CD4-positive, alpha-beta memory T cell (primary cell): ENCODE measurements around the gene FAM174B. TPM values are rescaled to one million over a fixed set of nuclear protein-coding genes. Genes with fewer than 3 reads are reported as not detected.

Source experiments
- CTCF ChIA-PET: fragments of 350-600 bp; sonication (Branson Sonifier 250); formaldehyde crosslinking; loops from one replicate; lab custom pipeline; 2021; ENCODE audit warnings: inconsistent platforms; ENCODE audit not compliant: partially characterized antibody; lab: Charles Lee
- POLR2A ChIA-PET: fragments of 350-600 bp; sonication (Branson Sonifier 250); formaldehyde crosslinking; loops from one replicate; lab custom pipeline; 2021; ENCODE audit not compliant: partially characterized antibody; lab: Charles Lee
- DNase-seq, 5 donors: peaks; one replicate each; pipeline versions ENCODE4 v3.0.0 to v3.0.0-alpha.2; 2020 to 2022; ENCODE audit warnings: mixed read lengths in 1 of 5
- H3K27ac ChIP-seq: one replicate; pipeline ENCODE4 v1.7.0; 2013; ENCODE audit warnings: low read depth, low read length
- H3K27me3 ChIP-seq: 2 replicates; pipeline ENCODE4 v1.7.0; 2013; ENCODE audit warnings: mild to moderate bottlenecking, low read length, moderate library complexity; ENCODE audit not compliant: insufficient read depth
- H3K36me3 ChIP-seq: 2 replicates; pipeline ENCODE4 v1.7.0; 2013; ENCODE audit warnings: mild to moderate bottlenecking, low read length, moderate library complexity; ENCODE audit not compliant: insufficient read depth
- H3K4me1 ChIP-seq: 2 replicates; pipeline ENCODE4 v1.7.0; 2013; ENCODE audit warnings: mild to moderate bottlenecking, low read length, moderate library complexity; ENCODE audit not compliant: insufficient read depth
- H3K4me3 ChIP-seq, 2 donors: one replicate each; pipeline ENCODE4 v1.7.0; 2013; ENCODE audit warnings: low read length in 2 of 2, mild to moderate bottlenecking in 1 of 2
- H3K9me3 ChIP-seq, 2 donors: one replicate each; pipeline ENCODE4 v1.7.0; 2013; ENCODE audit warnings: low read length in 2 of 2, control low read depth in 1 of 2; ENCODE audit not compliant: control insufficient read depth in 1 of 2
- H3K27ac Mint-ChIP-seq, 7 donors: one replicate each; pipeline ENCODE4 v1.8.0; 2020 to 2021; ENCODE audit warnings: mixed read lengths in 7 of 7, mild to moderate bottlenecking in 6 of 7, inconsistent platforms in 3 of 7, moderate library complexity in 3 of 7
- H3K27me3 Mint-ChIP-seq, 2 donors: one replicate each; pipeline ENCODE4 v1.8.0; 2020 to 2021; ENCODE audit warnings: mixed read lengths in 2 of 2
- H3K36me3 Mint-ChIP-seq, 2 donors: one replicate each; pipeline ENCODE4 v1.8.0; 2020 to 2021; ENCODE audit warnings: mixed read lengths in 2 of 2, inconsistent platforms in 1 of 2, mild to moderate bottlenecking in 1 of 2
- H3K4me1 Mint-ChIP-seq, 4 donors: one replicate each; pipeline ENCODE4 v1.8.0; 2020 to 2021; ENCODE audit warnings: mixed read lengths in 4 of 4, mild to moderate bottlenecking in 1 of 4
- H3K4me3 Mint-ChIP-seq, 8 donors: one replicate each; pipeline ENCODE4 v1.8.0; 2020 to 2021; ENCODE audit warnings: mixed read lengths in 8 of 8, mild to moderate bottlenecking in 7 of 8, moderate library complexity in 6 of 8, inconsistent platforms in 3 of 8
- H3K9me3 Mint-ChIP-seq, 8 donors: one replicate each; pipeline ENCODE4 v1.8.0; 2020 to 2021; ENCODE audit warnings: mixed read lengths in 8 of 8, mild to moderate bottlenecking in 5 of 8, inconsistent platforms in 3 of 8, moderate library complexity in 1 of 8
- intact Hi-C: fragments of 100-400 bp; cut with micrococcal nuclease; formaldehyde crosslinking; loops from one replicate; pipeline ENCODE4 v1.15.1; 2023
- polyA plus RNA-seq, 2 donors: library from polyadenylated mRNA; unstranded; fragments of 300-500 nt; fragmentation: Illumina TruSeq; gene quantifications; one replicate each; pipeline ENCODE4 v1.2.3, GENCODE V29; 2021
- total RNA-seq, 2 experiments: library from RNA; stranded (reverse); gene quantifications; one replicate each; pipeline ENCODE4 v1.2.3, GENCODE V29; 2021

FAM174B gene
- total and polyA plus RNA-seq, 4 experiments from 2014 or later: 2.4 to 8.3 (median 4.9) TPM

- no peaks in the 10 kb centered on the region for H3K36me3 ChIP-seq
- Mint-ChIP-seq H3K9me3 (no peaks in the 10 kb centered on the region), H3K4me1 (no peaks in the 10 kb centered on the region), H3K36me3 (no peaks in the 10 kb centered on the region), H3K27ac (no peak overlapping the region), H3K27me3 (no peaks in the 10 kb centered on the region), H3K4me3 (no peak overlapping the region)
- ChIA-PET CTCF (interaction anchor here (0.6 kb wide), 1 partner anchor 370 kb away, joined by 3 read pairs; no protein-coding TSS in a partner anchor), POLR2A (no interaction called here)
- no peak for DNase-seq
- intact Hi-C loops: no loop called here
- no peaks in the 10 kb centered on the region for H3K9me3 ChIP-seq
- H3K4me1 ChIP-seq: no peaks in the 10 kb centered on the region
- H3K4me3 ChIP-seq: no peak overlapping the region
- no peaks in the 10 kb centered on the region for H3K27me3 ChIP-seq
- H3K27ac ChIP-seq: no peak overlapping the region
These were observed 36.2 kb downstream of the FAM174B start for GRCh38 chr15:92619145-92620101.

DNA sequence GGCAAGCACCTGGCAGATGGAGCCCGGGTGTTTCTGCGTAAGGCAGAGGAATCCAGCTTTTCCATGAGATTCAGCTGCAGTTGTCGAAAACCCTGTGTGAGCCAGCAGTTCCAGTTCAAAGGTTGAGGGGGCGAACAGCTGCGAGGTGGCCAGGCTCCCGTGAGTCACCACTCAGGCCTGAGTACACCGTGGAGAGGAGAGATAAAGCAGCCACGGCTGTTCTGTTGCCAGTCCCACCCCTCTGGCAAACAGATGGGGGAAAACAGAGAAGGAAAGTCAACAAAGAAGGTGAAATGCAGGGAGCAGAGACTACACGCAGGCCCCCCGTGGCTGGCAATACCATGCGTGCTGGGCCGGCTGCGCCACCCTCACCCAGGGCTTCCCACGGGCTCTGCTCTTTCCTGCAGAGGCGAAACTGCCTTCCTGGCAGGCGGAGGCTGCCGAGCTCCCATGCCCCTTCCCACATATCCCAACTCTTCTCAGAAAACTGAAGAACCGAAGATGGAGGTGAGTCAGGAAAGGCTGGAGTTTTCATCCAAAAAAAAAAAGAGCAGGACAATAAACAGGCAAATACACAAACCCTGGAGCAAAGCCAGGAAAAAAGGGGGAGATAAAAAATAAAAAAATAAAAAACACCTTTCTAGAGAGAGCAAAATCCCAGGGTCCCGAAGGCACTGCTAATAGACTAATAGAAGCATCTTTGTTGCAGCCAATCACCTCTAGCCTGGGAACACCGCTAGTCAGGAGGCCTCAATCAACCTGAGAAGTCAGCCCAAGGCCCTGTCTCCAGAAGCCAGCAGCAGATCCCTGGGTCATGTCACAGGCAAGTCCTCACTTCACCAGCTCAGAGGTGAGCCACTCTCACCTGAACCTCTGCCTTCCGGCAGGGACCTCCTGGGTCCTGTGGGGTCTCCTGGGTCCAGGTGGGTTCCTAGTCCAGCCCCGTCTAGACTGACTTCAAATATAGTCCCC lies 37.7 kb downstream of the FAM174B start:
- Histone ChIP-seq H3K4me3 (no peak overlapping the region), H3K4me1 (no peaks in the 10 kb centered on the region), H3K36me3 (no peaks in the 10 kb centered on the region), H3K27me3 (no peaks in the 10 kb centered on the region), H3K9me3 (no peaks in the 10 kb centered on the region), H3K27ac (no peak overlapping the region)
- Mint-ChIP-seq H3K4me3 (no peak overlapping the region), H3K36me3 (no peaks in the 10 kb centered on the region), H3K4me1 (no peaks in the 10 kb centered on the region), H3K27me3 (no peaks in the 10 kb centered on the region), H3K27ac (no peak overlapping the region), H3K9me3 (no peaks in the 10 kb centered on the region)
- no peak for DNase-seq
- ChIA-PET CTCF (no interaction called here), POLR2A (no interaction called here)
- intact Hi-C loops: no loop called here

- H3K9me3 Mint-ChIP-seq: no peaks in the 10 kb centered on the region
- H3K4me3 ChIP-seq: no peak overlapping the region
- no peak overlapping the region for H3K4me3 Mint-ChIP-seq
- no peak for DNase-seq
- ChIA-PET CTCF (no interaction called here), POLR2A (no interaction called here)
- H3K27me3 ChIP-seq: no peaks in the 10 kb centered on the region
- no peaks in the 10 kb centered on the region for H3K36me3 Mint-ChIP-seq
- H3K4me1 Mint-ChIP-seq: no peaks in the 10 kb centered on the region
- no peaks in the 10 kb centered on the region for H3K36me3 ChIP-seq
- no peaks in the 10 kb centered on the region for H3K27me3 Mint-ChIP-seq
- no peak overlapping the region for H3K27ac Mint-ChIP-seq
- no peaks in the 10 kb centered on the region for H3K9me3 ChIP-seq
- H3K27ac ChIP-seq: no peak overlapping the region
- H3K4me1 ChIP-seq: no peaks in the 10 kb centered on the region
- intact Hi-C loops: no loop called here
These were observed 38.7 kb downstream of the FAM174B start for GRCh38 chr15:92616621-92617548.

- Histone ChIP-seq H3K4me1 (no peaks in the 10 kb centered on the region), H3K4me3 (no peak overlapping the region), H3K36me3 (no peaks in the 10 kb centered on the region), H3K9me3 (no peaks in the 10 kb centered on the region), H3K27me3 (no peaks in the 10 kb centered on the region), H3K27ac (no peak overlapping the region)
- ChIA-PET POLR2A (no interaction called here), CTCF (no interaction called here)
- Mint-ChIP-seq H3K27ac (no peak overlapping the region), H3K9me3 (no peaks in the 10 kb centered on the region), H3K4me1 (no peaks in the 10 kb centered on the region), H3K27me3 (no peaks in the 10 kb centered on the region), H3K36me3 (no peaks in the 10 kb centered on the region), H3K4me3 (no peak overlapping the region)
- intact Hi-C loops: no loop called here
- DNase-seq: no peak
These were observed 40.5 kb downstream of the FAM174B start for GRCh38 chr15:92614791-92615785.

DNA sequence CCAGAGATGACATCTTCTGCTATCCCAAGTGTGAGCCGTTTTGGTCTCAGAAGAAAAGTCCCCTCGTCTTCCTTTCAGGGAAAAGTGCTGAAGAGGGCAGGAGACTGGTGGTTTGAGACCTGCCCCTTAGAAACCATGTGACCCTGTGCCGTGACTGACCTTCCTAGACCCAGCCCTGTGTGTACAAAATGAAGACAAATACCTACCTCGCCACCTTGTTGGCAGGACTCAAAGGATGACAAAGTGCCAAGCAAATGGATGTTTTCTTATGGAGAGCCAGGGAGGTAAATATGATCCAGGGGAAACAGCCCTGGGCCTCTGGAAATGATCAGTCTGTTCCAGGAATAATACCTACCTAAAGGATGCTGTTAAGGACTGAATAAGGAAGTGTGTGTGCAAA lies 41.3 kb downstream of the FAM174B start:
- Mint-ChIP-seq H3K4me3 (no peak overlapping the region), H3K27ac (no peak overlapping the region), H3K36me3 (no peaks in the 10 kb centered on the region), H3K27me3 (peaks cover 0 to 3% of the 10 kb centered on the region in 2 donors), H3K4me1 (no peaks in the 10 kb centered on the region), H3K9me3 (no peaks in the 10 kb centered on the region)
- Histone ChIP-seq H3K9me3 (no peaks in the 10 kb centered on the region), H3K27me3 (no peaks in the 10 kb centered on the region), H3K4me3 (no peak overlapping the region), H3K27ac (no peak overlapping the region), H3K4me1 (no peaks in the 10 kb centered on the region), H3K36me3 (no peaks in the 10 kb centered on the region)
- POLR2A ChIA-PET: no interaction called here
- intact Hi-C loops: no loop called here
- no peak for DNase-seq
- CTCF ChIA-PET: no interaction called here

- no peak overlapping the region for H3K4me3 ChIP-seq
- CTCF ChIA-PET: no interaction called here
- no peaks in the 10 kb centered on the region for H3K36me3 ChIP-seq
- no peak overlapping the region for H3K27ac ChIP-seq
- no peaks in the 10 kb centered on the region for H3K4me1 ChIP-seq
- Mint-ChIP-seq H3K9me3 (no peaks in the 10 kb centered on the region), H3K27ac (no peak overlapping the region), H3K4me3 (no peak overlapping the region), H3K4me1 (no peaks in the 10 kb centered on the region), H3K36me3 (no peaks in the 10 kb centered on the region), H3K27me3 (peaks cover 0 to 3% of the 10 kb centered on the region in 2 donors)
- DNase-seq: no peak
- H3K27me3 ChIP-seq: no peaks in the 10 kb centered on the region
- intact Hi-C loops: no loop called here
- H3K9me3 ChIP-seq: no peaks in the 10 kb centered on the region
- POLR2A ChIA-PET: no interaction called here
These were observed 41.7 kb downstream of the FAM174B start for GRCh38 chr15:92613841-92614240.
